Endodermal cell (in vitro differentiated cells): Measurements from ENCODE around the gene PRKCZ. TPM values are rescaled to one million over a fixed set of nuclear protein-coding genes. Genes with fewer than 3 reads are reported as not detected.

Experiments
- DNase-seq: peaks from one replicate; pipeline ENCODE4 v3.0.0-alpha.2; 2017
- H3K27ac ChIP-seq: 2 replicates; pipeline ENCODE4 v1.5.1; 2013; ENCODE audit warnings: mild to moderate bottlenecking, low read depth, low read length, moderate library complexity
- H3K27me3 ChIP-seq: 2 replicates; pipeline ENCODE4 v1.6.1; 2013; ENCODE audit warnings: mild to moderate bottlenecking, low read length, moderate library complexity; ENCODE audit not compliant: insufficient read depth, control insufficient read depth, poor library complexity, severe bottlenecking
- H3K36me3 ChIP-seq: 2 replicates; pipeline ENCODE4 v1.7.0; 2013; ENCODE audit warnings: mild to moderate bottlenecking, low read length, moderate library complexity; ENCODE audit not compliant: control insufficient read depth, insufficient read depth
- H3K4me1 ChIP-seq: one replicate; pipeline ENCODE4 v1.7.0; 2013; ENCODE audit warnings: low read length; ENCODE audit not compliant: control insufficient read depth, insufficient read depth
- H3K4me3 ChIP-seq: 2 replicates; pipeline ENCODE4 v1.5.1; 2013; ENCODE audit warnings: mild to moderate bottlenecking, low read length, moderate library complexity
- H3K9ac ChIP-seq: 2 replicates; pipeline ENCODE4 v1.6.1; 2013; ENCODE audit warnings: mild to moderate bottlenecking, low read length, moderate library complexity; ENCODE audit not compliant: poor library complexity, severe bottlenecking; ENCODE audit errors: extremely low read depth
- H3K9me3 ChIP-seq: 2 replicates; pipeline ENCODE4 v1.6.1; 2013; ENCODE audit warnings: mild to moderate bottlenecking, low read length, moderate library complexity; ENCODE audit not compliant: control insufficient read depth
- H3K27ac Mint-ChIP-seq: 2 replicates; pipeline ENCODE4 v1.8.0; 2020; ENCODE audit warnings: mixed read lengths
- H3K27me3 Mint-ChIP-seq: 2 replicates; pipeline ENCODE4 v1.8.0; 2021; ENCODE audit warnings: mild to moderate bottlenecking, mixed read lengths; ENCODE audit not compliant: insufficient read depth
- H3K36me3 Mint-ChIP-seq: 2 replicates; pipeline ENCODE4 v1.8.0; 2020; ENCODE audit warnings: low read depth, mixed read lengths
- H3K4me1 Mint-ChIP-seq: 2 replicates; pipeline ENCODE4 v1.8.0; 2020; ENCODE audit warnings: mixed read lengths
- H3K4me3 Mint-ChIP-seq: 2 replicates; pipeline ENCODE4 v1.8.0; 2020; ENCODE audit warnings: mild to moderate bottlenecking, moderate library complexity, mixed read lengths
- H3K9me3 Mint-ChIP-seq: 2 replicates; pipeline ENCODE4 v1.8.0; 2020; ENCODE audit warnings: mild to moderate bottlenecking, mixed read lengths
- CTCF ChIP-seq: fragments of 200-600 bp; sonication (generic); conservative IDR thresholded peaks from 2 replicates; pipeline ENCODE4 v1.5.0; 2021; ENCODE audit warnings: antibody characterized with exemption, mild to moderate bottlenecking
- WGBS, 2 experiments: methylation state at CpG; one replicate each; pipeline versions ENCODE4 v1.1.5 to v1.1.7; 2013; ENCODE audit warnings: missing lambda C conversion rate in 2 of 2, mixed read lengths in 1 of 2; ENCODE audit not compliant: insufficient coverage in 1 of 2, insufficient read length in 1 of 2; 5-methylcytosine and 5-hydroxymethylcytosine counted together
- total RNA-seq, 2 donors: library from RNA; stranded (reverse); fragmentation: NEBNext Ultra II Directional in 1 of 2; extraction: Animal tissue kit (Norgen Biotek cat#: 25700) in 1 of 2; gene quantifications; 2 replicates in 1 of 2; 3 replicates in 1 of 2; pipeline ENCODE4 v1.2.1, GENCODE V29; 2021

PRKCZ gene
- total RNA-seq, 2 donors from 2014 or later: 49.9 to 68.5 TPM

GRCh38 chr1:2033165-2033564, 17.0 kb upstream of the PRKCZ start:
- WGBS, 2 experiments: 88 to 93% methylated on average over 11 to 13 of the region's 13 CpGs
- H3K4me3 ChIP-seq: no peak overlapping the region
- H3K36me3 Mint-ChIP-seq: no peaks in the 10 kb centered on the region
- no peaks in the 10 kb centered on the region for H3K27me3 Mint-ChIP-seq
- no peaks in the 10 kb centered on the region for H3K9me3 Mint-ChIP-seq
- no peaks in the 10 kb centered on the region for H3K4me1 ChIP-seq
- no peaks in the 10 kb centered on the region for H3K36me3 ChIP-seq
- H3K27ac Mint-ChIP-seq: no peak overlapping the region
- TF ChIP-seq CTCF: no peak
- no peak overlapping the region for H3K27ac ChIP-seq
- no peak for DNase-seq
- H3K27me3 ChIP-seq: no peaks in the 10 kb centered on the region
- no peak overlapping the region for H3K4me3 Mint-ChIP-seq
- no peak overlapping the region for H3K9ac ChIP-seq
- H3K4me1 Mint-ChIP-seq: no peaks in the 10 kb centered on the region
- H3K9me3 ChIP-seq: no peaks in the 10 kb centered on the region

DNA sequence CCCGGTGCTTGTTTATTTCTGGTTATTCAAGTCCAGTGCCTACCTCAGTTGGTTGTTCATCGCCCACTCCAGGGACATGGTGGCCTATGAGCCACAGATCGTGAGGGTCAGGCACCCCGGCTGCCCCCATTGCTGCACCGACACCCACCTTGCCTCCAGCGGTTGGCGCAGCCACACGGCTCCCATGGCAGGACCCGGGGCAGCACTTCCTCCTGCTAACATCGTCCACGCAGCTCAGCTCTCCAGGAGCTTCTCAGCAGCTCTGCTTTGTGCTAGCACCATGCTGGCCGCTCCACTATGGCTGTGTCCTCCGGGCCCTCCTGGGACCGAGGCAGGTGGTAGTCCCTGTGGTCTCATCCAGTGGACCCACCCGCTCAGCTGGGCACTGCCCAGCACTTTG, 13.9 kb upstream of the PRKCZ start:
- no peaks in the 10 kb centered on the region for H3K9me3 ChIP-seq
- no peak for TF ChIP-seq CTCF
- no peak overlapping the region for H3K9ac ChIP-seq
- no peaks in the 10 kb centered on the region for H3K27me3 ChIP-seq
- H3K27ac ChIP-seq: no peak overlapping the region
- Mint-ChIP-seq H3K27ac (no peak overlapping the region), H3K36me3 (no peaks in the 10 kb centered on the region), H3K9me3 (no peaks in the 10 kb centered on the region), H3K27me3 (no peaks in the 10 kb centered on the region), H3K4me3 (no peak overlapping the region), H3K4me1 (no peaks in the 10 kb centered on the region)
- no peaks in the 10 kb centered on the region for H3K36me3 ChIP-seq
- 88% methylated on average over 12 to 15 of the region's 15 CpGs for WGBS, 2 experiments
- H3K4me3 ChIP-seq: no peak overlapping the region
- no peaks in the 10 kb centered on the region for H3K4me1 ChIP-seq
- DNase-seq: no peak

GRCh38 chr1:2037314-2037979, 12.8 kb upstream of the PRKCZ start:
- Mint-ChIP-seq H3K4me1 (no peaks in the 10 kb centered on the region), H3K27me3 (no peaks in the 10 kb centered on the region), H3K4me3 (no peak overlapping the region), H3K36me3 (no peaks in the 10 kb centered on the region), H3K27ac (no peak overlapping the region), H3K9me3 (no peaks in the 10 kb centered on the region)
- WGBS, 2 experiments: 87% methylated on average over 14 to 18 of the region's 18 CpGs
- Histone ChIP-seq H3K4me1 (no peaks in the 10 kb centered on the region), H3K4me3 (no peak overlapping the region), H3K9ac (no peak overlapping the region), H3K27me3 (no peaks in the 10 kb centered on the region), H3K9me3 (no peaks in the 10 kb centered on the region), H3K27ac (no peak overlapping the region), H3K36me3 (no peaks in the 10 kb centered on the region)
- no peak for TF ChIP-seq CTCF
- DNase-seq: no peak
